ENCODE data around the gene KLHDC8B.
A peak's percentile ranks its signal among the peaks of the same experiment; 100 is the strongest.

Gene KLHDC8B

DNA sequence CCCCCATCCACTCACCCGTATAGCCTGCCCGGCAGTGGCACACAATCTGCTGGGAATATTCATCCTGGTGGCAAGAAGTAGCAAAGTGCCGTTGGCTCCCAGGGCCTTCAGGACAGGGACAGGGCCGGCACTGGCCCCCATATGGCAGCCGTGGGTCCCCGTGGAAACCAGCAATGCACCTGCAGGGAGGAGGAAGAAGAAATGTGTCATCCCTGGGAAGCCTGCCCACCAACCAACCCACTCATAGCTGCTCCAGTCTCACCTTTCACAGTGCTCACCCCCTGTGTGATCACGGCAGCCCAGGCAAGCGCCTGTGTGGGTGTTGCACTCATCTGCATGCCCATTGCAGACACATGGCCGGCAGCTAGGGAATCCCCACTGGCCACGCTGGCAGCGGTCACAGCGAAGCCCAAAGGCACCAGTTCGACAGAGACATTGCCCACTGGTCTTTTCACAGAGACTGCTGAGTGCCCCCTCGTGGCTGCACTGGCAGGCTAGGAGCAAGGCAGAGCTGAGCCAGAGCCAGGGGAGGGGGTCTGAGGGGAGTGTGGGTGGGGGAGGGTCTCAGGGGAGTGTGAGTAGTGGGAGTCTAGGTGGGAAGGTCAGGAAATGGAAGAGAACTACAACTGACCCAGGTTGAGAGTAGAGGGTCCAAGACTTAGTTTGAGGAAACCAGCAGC, 46.3 kb upstream of the KLHDC8B start:
- TF ChIP-seq, protein P1, sequence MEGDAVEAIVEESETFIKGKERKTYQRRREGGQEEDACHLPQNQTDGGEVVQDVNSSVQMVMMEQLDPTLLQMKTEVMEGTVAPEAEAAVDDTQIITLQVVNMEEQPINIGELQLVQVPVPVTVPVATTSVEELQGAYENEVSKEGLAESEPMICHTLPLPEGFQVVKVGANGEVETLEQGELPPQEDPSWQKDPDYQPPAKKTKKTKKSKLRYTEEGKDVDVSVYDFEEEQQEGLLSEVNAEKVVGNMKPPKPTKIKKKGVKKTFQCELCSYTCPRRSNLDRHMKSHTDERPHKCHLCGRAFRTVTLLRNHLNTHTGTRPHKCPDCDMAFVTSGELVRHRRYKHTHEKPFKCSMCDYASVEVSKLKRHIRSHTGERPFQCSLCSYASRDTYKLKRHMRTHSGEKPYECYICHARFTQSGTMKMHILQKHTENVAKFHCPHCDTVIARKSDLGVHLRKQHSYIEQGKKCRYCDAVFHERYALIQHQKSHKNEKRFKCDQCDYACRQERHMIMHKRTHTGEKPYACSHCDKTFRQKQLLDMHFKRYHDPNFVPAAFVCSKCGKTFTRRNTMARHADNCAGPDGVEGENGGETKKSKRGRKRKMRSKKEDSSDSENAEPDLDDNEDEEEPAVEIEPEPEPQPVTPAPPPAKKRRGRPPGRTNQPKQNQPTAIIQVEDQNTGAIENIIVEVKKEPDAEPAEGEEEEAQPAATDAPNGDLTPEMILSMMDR (IDR thresholded peaks at IDR 0.05; ENCODE audit: borderline replicate concordance, insufficient read depth, low read depth, low read length), result peak; percentile 35; the same call in 1 of the 2 replicates
- H3K4me3 ChIP-seq (ENCODE audit: low read depth, low read length), result no peak overlapping the region

DNA sequence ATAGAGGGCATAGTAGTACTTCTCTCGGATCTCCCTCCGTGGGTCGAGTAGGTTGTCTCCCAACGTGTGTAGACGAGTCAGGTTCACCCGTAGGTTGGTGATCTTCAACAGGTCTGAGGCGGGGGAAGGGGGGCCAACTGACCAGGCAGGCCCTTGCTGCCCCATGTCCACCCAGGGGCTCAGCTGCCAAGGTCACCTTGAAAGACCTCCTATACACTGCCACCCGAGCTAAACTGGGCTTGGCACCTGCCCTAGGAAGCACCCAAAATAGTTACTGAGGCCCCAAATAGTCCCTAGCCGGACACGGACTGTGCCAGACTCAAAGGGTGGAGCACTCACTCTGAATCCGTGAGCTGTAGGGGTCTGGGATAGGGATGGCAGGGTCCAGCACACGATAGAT, 40.4 kb upstream of the KLHDC8B start:
- H3K4me3 ChIP-seq (ENCODE audit: low read depth, low read length), result no peak overlapping the region
- TF ChIP-seq, protein P1 (IDR thresholded peaks at IDR 0.05; ENCODE audit: borderline replicate concordance, insufficient read depth, low read depth, low read length), result no peak

DNA sequence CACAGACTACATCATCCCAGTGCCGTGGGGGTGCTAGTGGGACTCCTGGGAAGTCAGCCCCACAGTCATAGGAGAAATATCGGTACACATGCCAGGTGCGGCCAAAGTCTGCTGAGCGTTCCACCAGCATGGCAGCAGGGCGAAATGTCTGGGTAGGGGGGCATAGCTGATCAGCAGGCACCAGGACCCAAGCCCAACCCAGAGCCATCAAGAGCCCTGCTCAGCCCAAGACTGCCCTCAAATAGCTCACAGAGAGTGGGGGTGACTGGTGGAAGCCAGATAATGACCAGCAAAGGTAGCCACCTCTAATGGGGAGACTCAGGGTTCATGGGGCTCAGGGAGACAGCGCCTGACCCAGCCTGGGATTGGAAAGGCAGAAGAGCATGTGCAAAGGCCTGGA, 39.8 kb upstream of the KLHDC8B start:
- H3K4me3 ChIP-seq (ENCODE audit: low read depth, low read length), result no peak overlapping the region
- TF ChIP-seq, protein P1 (IDR thresholded peaks at IDR 0.05; ENCODE audit: borderline replicate concordance, insufficient read depth, low read depth, low read length), result no peak

DNA sequence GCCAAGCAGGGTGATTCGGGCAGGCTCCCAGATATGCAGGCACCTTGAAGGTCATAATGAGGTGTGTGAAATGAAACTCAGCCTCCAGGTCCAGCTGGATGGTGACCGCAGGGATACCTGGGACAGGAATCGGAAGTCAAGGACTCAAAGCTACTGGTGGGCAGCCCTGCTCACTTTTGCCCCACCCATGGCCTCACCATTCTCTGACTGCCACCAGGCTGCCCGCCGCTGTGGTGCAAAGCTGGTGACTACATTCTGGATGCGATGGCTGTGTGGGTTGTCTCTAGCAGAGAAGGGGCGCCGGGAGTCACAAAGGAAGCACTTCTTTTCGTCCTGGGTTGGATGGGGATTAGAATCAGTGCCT, 39.3 kb upstream of the KLHDC8B start:
- H3K4me3 ChIP-seq (ENCODE audit: low read depth, low read length), result no peak overlapping the region

DNA sequence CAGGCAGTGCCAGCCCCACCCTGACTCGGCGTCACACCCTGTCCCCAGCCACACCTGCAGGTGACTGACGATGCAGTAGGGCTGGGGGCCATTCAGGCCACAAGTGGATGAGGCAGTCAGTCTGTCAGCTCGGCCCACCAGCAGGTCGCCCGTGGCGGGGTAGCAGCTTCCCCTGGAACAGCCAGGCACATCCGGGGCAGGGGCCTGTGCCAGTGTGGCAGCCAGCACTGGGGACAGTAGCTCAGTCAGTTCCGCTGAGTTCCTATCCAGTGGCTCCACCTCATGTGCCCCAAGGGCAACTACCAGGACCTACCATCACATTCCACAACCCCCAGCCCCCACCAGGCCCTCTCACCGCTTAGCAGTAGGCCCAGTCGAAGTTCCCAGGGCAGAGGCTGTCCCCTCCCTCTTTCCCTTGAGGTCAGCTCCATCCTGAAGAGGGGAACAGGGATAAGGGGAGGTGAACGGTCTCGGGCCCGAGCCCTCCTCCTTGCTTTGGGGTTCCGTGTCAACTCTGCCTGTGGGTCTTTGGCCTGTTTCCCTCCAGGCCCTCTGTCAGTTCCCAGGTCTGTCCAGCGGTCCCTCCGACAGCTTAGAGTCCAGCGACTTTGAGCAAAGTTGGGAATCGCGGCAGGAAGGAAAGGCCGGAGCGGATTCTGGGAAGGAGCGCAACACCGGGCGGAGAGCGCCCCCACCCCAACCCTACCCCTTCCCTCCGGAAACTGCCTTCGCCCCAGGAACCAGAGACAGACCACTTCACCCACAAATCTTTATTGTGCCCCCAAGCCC, 38.8 kb upstream of the KLHDC8B start, which contains the start of gene LAMB2:
LAMB2 (minus strand) TSS at position 614 of the 789 bp plus-strand sequence; CDS start at position 431, 183 bp downstream.
- TF ChIP-seq, protein P1 (IDR thresholded peaks at IDR 0.05; ENCODE audit: borderline replicate concordance, insufficient read depth, low read depth, low read length), result no peak
- H3K4me3 ChIP-seq (ENCODE audit: low read depth, low read length), result no peak within 1 kb of the TSS

More for the DNA sequence above, 39.3 kb upstream of the KLHDC8B start:
- TF ChIP-seq, protein P1 (IDR thresholded peaks at IDR 0.05; ENCODE audit: borderline replicate concordance, insufficient read depth, low read depth, low read length), result no peak

DNA sequence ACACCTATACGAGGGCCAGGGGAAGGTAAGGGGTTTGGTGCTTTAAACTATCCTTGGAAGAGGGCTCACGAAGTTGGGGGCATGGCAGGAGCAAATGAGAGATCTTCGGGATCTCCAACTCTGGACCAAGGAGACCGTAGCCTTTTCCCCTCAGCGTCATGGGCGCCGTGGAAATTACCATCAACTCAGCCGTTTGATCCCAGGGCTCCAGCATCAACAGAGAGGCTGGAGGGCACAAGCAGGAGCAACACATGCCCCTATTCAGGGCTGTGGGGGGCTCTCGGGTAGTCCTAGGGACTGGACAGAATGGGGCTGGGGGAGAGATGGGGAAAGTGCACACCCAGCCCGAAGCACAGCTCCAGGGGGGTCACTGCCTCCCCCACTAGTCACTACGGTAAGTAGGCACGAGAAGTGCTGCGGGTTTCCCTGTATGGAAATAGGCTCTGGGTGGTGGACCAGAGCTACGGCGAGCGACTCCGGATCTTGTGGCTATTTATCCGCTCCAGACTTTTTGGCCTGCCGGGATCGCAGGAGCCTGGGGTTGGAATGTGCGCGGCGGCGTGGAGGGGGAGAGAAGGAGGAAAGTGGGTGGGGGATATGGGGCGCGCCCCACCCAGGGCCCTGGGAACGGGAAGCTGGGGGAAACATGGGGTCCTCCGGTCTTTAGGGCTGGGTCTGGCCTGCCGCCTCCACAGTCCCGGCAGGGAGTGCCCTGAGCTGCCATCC, 38.0 kb upstream of the KLHDC8B start:
- TF ChIP-seq, protein P1 (IDR thresholded peaks at IDR 0.05; ENCODE audit: borderline replicate concordance, insufficient read depth, low read depth, low read length), result no peak
- no peak overlapping the region for H3K4me3 ChIP-seq (ENCODE audit: low read depth, low read length)
